Coronary artery (tissue), 2 donors: Measurements from ENCODE around the gene CFAP298.

Experiments
- DNase-seq: peaks from one replicate; pipeline ENCODE4 v3.0.0-alpha.2; 2017; ENCODE audit warnings: low spot score
- H3K27ac ChIP-seq, 2 donors: fragments of 200-600 bp; sonication (generic); one replicate each; pipeline ENCODE4 v1.5.1; 2016 to 2019
- H3K4me3 ChIP-seq: fragments of 200-600 bp; sonication (generic); 2 replicates; pipeline ENCODE4 v1.5.1; 2016; ENCODE audit warnings: mild to moderate bottlenecking, moderate library complexity
- TF ChIP-seq, protein P1 (sequence below): fragments of 200-600 bp; sonication (generic); IDR thresholded peaks from one replicate; pipeline ENCODE4 v1.5.1; 2019; ENCODE audit warnings: antibody characterized with exemption

CFAP298 gene

DNA sequence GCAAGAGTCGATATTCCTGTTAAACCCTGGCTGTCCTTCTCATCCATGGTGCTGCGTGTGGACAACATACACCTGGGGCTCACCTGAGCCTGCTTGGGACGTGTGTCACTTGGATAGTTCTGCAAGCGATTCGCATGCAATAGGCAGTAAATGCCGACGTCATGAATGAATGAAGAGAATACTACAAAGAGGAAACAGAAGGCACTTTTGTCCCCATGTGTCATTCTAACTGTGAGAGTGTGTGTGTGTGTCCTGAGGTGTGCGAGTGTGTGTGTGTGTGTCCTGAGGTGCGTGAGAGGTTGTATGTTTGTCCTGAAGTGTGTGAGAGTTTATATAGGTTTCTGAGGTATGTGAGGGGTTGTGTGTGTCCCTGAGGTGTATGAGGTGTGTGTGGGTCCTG is 26.2 kb downstream of the CFAP298 start:
- TF ChIP-seq, protein P1, sequence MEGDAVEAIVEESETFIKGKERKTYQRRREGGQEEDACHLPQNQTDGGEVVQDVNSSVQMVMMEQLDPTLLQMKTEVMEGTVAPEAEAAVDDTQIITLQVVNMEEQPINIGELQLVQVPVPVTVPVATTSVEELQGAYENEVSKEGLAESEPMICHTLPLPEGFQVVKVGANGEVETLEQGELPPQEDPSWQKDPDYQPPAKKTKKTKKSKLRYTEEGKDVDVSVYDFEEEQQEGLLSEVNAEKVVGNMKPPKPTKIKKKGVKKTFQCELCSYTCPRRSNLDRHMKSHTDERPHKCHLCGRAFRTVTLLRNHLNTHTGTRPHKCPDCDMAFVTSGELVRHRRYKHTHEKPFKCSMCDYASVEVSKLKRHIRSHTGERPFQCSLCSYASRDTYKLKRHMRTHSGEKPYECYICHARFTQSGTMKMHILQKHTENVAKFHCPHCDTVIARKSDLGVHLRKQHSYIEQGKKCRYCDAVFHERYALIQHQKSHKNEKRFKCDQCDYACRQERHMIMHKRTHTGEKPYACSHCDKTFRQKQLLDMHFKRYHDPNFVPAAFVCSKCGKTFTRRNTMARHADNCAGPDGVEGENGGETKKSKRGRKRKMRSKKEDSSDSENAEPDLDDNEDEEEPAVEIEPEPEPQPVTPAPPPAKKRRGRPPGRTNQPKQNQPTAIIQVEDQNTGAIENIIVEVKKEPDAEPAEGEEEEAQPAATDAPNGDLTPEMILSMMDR = no peak
- H3K27ac ChIP-seq = no peak overlapping the region
- H3K4me3 ChIP-seq = no peak overlapping the region
- no peak for DNase-seq

DNA sequence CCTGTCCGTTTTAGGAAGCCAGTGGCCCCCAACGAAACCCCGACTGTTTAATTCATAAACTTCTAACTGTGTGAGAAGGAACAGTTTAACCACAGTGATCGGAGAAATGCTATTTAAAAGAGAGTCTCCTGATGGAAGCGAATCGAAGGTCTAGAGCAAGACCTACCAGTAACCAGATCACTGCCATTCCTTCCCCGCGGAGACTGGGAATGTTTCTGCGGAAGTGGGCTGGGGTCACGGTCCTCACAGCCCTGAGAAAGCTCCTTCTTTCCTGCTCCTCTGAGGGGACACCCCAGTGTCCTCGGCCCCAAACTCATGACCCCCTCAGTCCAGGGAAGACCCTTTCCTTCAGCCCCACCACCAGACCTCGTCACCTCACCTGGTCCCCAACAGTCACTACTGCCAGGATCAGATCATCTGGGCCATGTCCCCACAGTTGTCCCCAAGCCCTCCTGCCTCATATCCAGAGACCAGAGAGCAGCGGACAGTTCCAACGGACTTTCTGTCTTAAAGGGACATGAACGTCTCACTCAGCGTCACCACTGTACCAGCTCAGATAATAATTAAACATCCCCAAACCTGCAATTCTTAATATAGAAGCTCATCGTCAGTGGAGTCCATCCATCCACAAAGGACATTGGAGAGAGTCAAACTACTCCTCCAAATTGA is 27.0 kb downstream of the CFAP298 start, which contains the start of gene TCP10L:
TCP10L (minus strand) TSS at position 482 of the 669 bp plus-strand sequence. CDS start 1,219 bp downstream, outside the sequence.
- no peak within 1 kb of the TSS for H3K27ac ChIP-seq
- TF ChIP-seq, protein P1 = no peak
- H3K4me3 ChIP-seq = no peak within 1 kb of the TSS
- DNase-seq = no peak

DNA sequence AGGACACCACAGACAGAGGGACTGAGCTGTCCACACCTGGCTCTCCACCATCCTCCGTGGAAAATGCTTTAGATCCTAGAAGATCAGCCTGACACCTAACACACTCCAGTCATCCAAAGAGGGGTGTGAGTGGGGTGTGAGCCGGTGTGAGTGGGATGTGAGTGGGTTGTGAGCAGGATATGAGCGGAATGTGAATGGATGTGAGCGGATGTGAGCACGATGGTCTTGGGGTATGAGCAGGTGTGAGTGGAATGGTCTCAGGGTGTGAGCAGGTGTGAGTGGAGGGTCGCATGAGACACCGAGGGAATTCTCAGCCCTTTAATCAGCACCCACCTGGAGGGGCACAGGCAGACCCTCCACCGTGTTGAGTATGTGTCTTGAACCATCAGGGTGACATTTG is 27.7 kb downstream of the CFAP298 start:
- Histone ChIP-seq H3K4me3 (no peak overlapping the region), H3K27ac (no peak overlapping the region)
- TF ChIP-seq, protein P1 = no peak

DNA sequence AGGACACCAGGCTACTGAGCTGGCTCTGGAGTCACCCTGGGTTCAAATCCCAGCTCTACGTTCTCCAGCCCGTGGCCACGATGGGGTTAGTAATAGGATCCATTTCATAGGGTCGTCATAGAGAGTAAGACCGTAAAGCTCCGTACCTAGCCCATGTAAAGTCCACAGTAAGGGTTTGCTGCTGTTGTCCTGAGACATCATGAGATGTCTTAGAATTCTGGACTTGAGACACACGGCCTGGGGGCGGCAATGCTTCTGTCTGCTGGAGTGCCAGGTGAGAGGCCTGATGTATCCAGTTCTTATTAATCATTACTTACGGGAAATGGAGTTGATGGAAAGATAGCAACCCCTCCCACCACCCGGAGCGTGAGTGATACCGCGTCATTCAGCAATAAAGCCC is 30.4 kb downstream of the CFAP298 start:
- peak; percentile 35 for DNase-seq
- TF ChIP-seq, protein P1 = no peak
- H3K4me3 ChIP-seq = no peak overlapping the region
- H3K27ac ChIP-seq = no peak overlapping the region

More for the DNA sequence above, 27.7 kb downstream of the CFAP298 start:
- no peak for DNase-seq

DNA sequence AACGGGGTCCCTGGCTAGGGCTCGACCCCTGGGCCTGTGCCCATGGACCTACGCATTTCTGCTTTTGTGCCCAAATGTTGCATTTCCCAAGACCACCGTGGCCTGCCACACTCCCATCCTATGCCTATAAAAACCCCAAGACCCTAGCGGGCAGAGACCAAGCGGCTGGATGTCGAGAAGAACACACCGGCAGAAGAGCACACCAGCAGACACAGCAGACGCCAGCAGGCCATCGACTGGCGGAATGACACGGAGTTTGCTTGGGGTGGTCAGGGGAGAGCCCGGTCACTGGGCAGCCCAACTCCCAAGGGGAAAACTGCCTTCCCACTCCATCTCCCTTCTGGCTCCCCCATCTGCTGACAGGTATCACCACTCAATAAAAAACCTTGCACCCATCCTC is 31.2 kb downstream of the CFAP298 start:
- Histone ChIP-seq H3K4me3 (no peak overlapping the region), H3K27ac (no peak overlapping the region)
- DNase-seq = no peak
- TF ChIP-seq, protein P1 = no peak

DNA sequence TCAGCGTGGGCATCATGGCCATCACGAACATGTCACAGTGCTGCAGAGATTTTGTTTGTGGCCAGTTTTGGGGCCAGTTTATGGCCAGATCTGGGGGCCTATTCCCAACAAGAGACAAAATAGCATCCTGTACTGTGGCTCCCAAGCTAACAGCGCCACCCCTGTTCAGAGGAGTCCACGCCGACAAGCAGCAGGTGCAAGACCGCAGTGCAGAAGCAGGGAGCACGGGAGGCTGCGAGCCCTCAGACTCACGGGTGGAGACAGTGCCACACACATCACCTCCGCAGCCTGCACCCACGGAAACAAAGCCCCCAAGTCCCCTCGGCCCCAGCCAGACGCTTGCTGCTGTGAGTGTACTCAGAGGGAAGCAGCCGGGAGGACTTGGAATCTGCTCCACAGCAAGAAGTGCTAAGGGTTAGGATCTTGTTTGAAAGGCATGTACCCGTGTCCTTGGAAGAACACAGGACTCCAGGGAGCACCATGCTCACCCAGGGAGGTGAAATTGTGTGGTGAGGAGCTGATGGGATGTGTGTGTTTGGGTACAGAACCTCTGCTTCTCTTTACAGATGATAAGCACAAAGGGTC is 34.0 kb downstream of the CFAP298 start:
- TF ChIP-seq, protein P1 = no peak
- Histone ChIP-seq H3K4me3 (no peak overlapping the region), H3K27ac (no peak overlapping the region)
- DNase-seq = no peak

DNA sequence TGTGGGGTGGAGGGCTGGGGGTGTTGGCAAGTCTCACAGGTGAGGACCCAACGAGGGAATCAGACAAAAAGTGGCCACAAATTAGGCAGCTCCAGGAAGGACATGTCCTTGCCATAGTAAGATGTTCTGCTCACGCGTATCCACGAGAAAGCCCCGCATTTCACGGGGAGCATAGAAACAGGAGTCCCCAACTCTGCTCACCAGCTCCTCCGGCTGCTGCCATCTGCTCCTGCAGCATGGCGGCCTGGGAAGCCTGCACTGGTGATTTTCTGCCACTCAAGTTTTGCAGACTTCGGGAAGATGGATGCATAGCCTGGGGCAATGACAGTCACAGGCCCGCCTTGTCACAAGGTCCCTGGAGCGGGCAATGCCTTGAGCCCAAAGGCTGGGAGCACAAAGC is 36.2 kb downstream of the CFAP298 start:
- Histone ChIP-seq H3K27ac (no peak overlapping the region), H3K4me3 (no peak overlapping the region)
- DNase-seq = no peak
- TF ChIP-seq, protein P1 = no peak
